ENCODE results near the gene LTB4R2. TPM values are rescaled to one million over a fixed set of nuclear protein-coding genes. Genes with fewer than 3 reads are reported as not detected.
"Not testable (repeated sequence)": the region's sequence is repeated elsewhere in the genome, so short reads cannot be mapped to it uniquely, and the experiment has no call there.

The LTB4R2 gene
- total RNA-seq, 2 experiments from 2014 or later: 9.6 to 12.0 TPM

DNA sequence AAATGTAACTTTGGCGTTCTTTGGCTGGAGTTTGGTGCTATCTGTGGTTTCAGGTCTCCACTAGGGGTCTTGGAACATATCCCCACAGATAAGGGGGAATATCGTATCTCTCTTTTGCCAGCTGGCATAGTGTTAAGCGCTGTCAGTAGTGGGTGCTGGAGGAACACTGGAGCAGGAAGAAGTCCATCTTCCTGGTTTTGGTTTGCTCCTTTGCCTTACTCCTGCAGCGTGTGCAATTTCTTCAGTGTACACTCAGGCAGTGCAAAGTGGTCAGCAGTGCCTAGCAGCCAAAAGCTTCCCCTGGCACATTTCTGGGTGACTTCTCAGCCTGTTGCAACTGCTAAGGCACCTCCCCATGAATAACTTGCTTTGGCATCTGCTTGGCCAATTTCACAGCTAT lies 41.6 kb downstream of the LTB4R2 start:
- ATAC-seq (no peak), DNase-seq (no peak)
- ChIA-PET POLR2A (no interaction called here), CTCF (interaction anchor here (0.8 to 3.1 kb wide), 8 partner anchors 11 to 85 kb away, joined by 3 to 15 read pairs (median 4); partner anchors contain the start of genes CIDEB and RIPK3)
- Mint-ChIP-seq H3K4me1 (ENCODE audit: low read depth) (peaks cover 3% of the 10 kb centered on the region), H3K36me3 (ENCODE audit: low read depth) (no peaks in the 10 kb centered on the region), H3K27ac (no peak overlapping the region), H3K27me3 (peaks cover 35% of the 10 kb centered on the region), H3K4me3 (no peak overlapping the region), H3K9me3 (no peaks in the 10 kb centered on the region)
- intact Hi-C loops (cut with micrococcal nuclease): no loop called here
- TF ChIP-seq, protein P1, sequence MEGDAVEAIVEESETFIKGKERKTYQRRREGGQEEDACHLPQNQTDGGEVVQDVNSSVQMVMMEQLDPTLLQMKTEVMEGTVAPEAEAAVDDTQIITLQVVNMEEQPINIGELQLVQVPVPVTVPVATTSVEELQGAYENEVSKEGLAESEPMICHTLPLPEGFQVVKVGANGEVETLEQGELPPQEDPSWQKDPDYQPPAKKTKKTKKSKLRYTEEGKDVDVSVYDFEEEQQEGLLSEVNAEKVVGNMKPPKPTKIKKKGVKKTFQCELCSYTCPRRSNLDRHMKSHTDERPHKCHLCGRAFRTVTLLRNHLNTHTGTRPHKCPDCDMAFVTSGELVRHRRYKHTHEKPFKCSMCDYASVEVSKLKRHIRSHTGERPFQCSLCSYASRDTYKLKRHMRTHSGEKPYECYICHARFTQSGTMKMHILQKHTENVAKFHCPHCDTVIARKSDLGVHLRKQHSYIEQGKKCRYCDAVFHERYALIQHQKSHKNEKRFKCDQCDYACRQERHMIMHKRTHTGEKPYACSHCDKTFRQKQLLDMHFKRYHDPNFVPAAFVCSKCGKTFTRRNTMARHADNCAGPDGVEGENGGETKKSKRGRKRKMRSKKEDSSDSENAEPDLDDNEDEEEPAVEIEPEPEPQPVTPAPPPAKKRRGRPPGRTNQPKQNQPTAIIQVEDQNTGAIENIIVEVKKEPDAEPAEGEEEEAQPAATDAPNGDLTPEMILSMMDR (IDR thresholded peaks at IDR 0.05): no peak

DNA sequence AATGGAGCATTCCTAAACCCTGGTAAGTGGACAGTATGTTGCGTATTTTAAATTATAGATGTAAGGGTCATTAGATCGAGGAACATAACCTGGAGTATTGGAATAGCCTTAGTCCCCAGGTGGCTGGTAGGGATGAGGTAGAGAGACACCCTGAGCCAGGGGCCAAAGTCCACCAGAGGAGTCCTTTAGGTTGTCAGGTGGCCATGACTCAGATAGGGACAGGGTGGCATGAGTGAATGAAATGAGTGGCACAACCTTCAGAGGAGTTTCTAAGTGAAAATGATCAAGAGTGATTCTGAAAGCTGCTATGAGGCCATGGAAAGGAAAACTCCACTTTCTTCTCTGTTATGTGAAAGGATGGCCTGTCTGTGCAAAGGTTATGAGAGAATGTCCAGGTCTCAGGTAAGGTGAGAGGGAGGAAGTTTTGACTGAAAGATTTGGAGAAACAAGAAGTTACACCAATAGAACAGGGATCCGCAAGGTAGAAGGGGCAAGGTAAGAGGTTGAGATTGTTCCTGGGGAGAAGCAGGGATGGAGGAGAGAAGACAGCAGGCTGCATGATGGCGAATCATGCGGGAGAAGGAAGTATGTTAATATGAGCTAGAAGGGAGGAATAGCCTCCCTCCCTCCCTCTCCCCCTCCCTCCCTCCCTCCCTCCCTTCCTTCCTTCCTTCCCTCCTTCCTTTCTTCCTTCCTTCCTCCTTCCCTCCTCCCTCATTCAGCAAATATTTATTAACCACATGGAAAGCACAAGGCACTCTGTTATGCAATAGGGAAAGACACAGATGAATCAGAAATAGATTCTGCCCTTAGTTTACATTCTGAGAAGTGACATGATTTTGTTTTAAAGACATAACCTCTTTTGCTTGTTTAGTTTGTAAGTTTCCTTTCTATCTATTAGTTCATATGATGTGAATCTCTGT lies 43.9 kb downstream of the LTB4R2 start:
- no peak for ATAC-seq
- TF ChIP-seq, protein P1 (IDR thresholded peaks at IDR 0.05): no peak
- CTCF ChIA-PET: interaction anchor here (1.7 to 3.1 kb wide), 2 partner anchors 20 to 77 kb away, joined by 5 to 15 read pairs; no protein-coding TSS in a partner anchor

DNA sequence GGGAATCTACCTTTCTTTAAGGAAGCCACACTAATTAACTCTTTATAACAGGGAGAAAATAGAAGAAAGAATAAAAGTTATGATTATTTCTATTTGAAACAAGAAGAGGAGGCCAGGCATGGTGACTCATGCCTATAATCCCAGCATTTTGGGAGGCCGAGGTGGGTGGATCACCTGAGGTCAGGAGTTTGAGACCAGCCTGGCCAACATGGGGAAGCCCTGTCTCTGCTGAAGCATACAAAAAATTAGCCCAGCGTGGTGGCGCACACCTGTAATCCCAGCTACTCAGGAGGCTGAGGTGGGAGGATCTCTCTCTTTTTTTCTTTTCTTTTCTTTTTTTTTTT lies 44.5 kb downstream of the LTB4R2 start:
- H3K36me3 Mint-ChIP-seq (ENCODE audit: low read depth); H3K9me3 Mint-ChIP-seq; ATAC-seq; DNase-seq; H3K27ac Mint-ChIP-seq; POLR2A ChIA-PET; H3K4me1 Mint-ChIP-seq (ENCODE audit: low read depth); H3K4me3 Mint-ChIP-seq; intact Hi-C loops (cut with micrococcal nuclease): not testable (repeated sequence)
- CTCF ChIA-PET: interaction anchor here (1.7 kb wide), 1 partner anchor 77 kb away, joined by 5 read pairs; no protein-coding TSS in a partner anchor
- peaks cover 28% of the 10 kb centered on the region for H3K27me3 Mint-ChIP-seq

More for the DNA sequence above, 43.9 kb downstream of the LTB4R2 start:
- Mint-ChIP-seq H3K27me3 (peaks cover 30% of the 10 kb centered on the region), H3K36me3 (ENCODE audit: low read depth) (no peaks in the 10 kb centered on the region), H3K27ac (no peak overlapping the region), H3K4me3 (no peak overlapping the region), H3K4me1 (ENCODE audit: low read depth) (peaks cover 3% of the 10 kb centered on the region), H3K9me3 (no peaks in the 10 kb centered on the region)
- no peak for DNase-seq
- POLR2A ChIA-PET: no interaction called here
- intact Hi-C loops (cut with micrococcal nuclease): no loop called here

DNA sequence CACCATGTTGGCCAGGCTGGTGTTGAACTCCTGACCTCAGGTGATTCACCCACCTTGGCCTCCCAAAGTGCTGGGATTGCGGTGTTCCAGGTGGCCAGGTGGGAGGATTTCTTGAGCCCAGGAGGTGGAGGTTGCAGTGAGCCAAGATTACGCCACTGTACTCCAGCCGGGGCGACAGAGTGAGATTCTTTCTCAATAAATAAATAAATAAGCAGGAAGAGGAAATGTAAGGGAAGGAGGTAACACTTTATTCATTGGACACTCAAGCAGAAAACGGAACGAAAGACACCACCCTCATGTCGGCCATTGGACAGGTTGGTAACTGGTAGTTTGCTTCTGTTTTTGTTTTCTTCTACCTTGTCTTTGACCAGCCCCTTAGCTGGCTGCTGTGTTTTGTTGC lies 45.1 kb downstream of the LTB4R2 start:
- H3K27ac Mint-ChIP-seq: no peak overlapping the region

DNA sequence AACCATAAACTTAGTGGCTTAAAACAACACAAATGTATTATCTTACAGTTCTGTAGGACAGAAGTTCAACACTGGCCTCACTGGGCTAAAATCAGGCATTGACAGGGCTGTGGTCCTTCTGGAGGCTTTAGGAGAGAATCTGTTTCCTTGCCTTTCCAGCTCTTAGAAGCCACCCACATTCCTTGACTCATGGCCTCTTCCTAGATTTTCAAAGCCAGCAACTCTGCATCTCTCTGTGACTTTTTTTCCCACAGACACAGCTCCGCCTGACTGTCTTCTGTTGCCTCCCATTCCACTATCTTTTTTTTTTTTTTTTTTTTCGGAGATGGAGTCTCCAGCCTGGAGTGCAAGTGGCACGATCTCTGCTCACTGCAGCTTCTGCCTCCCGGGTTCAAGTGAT lies 46.3 kb downstream of the LTB4R2 start:
- Mint-ChIP-seq H3K4me1 (ENCODE audit: low read depth) (peaks cover 3% of the 10 kb centered on the region), H3K9me3 (no peaks in the 10 kb centered on the region), H3K27me3 (peaks cover 22% of the 10 kb centered on the region), H3K27ac (no peak overlapping the region), H3K36me3 (ENCODE audit: low read depth) (no peaks in the 10 kb centered on the region), H3K4me3 (no peak overlapping the region)
- POLR2A ChIA-PET: no interaction called here
- TF ChIP-seq, protein P1 (IDR thresholded peaks at IDR 0.05): no peak
- intact Hi-C loops (cut with micrococcal nuclease): no loop called here
- CTCF ChIA-PET: interaction anchor here (1.0 to 7.0 kb wide), 2 partner anchors 23 to 76 kb away, joined by 5 to 47 read pairs; partner anchors contain the start of gene ADCY4
- ATAC-seq (no peak), DNase-seq (no peak)

More for the DNA sequence above, 45.1 kb downstream of the LTB4R2 start:
- ChIA-PET POLR2A (no interaction called here), CTCF (interaction anchor here (1.7 kb wide), 1 partner anchor 76 kb away, joined by 5 read pairs; no protein-coding TSS in a partner anchor)
- ATAC-seq (no peak), DNase-seq (no peak)
- no peaks in the 10 kb centered on the region for H3K9me3 Mint-ChIP-seq
- no peaks in the 10 kb centered on the region for H3K36me3 Mint-ChIP-seq (ENCODE audit: low read depth)
- TF ChIP-seq, protein P1 (IDR thresholded peaks at IDR 0.05): no peak
- H3K4me3 Mint-ChIP-seq: no peak overlapping the region
- intact Hi-C loops (cut with micrococcal nuclease): no loop called here
- peaks cover 23% of the 10 kb centered on the region for H3K27me3 Mint-ChIP-seq
- peaks cover 3% of the 10 kb centered on the region for H3K4me1 Mint-ChIP-seq (ENCODE audit: low read depth)

All from activated CD8-positive, alpha-beta T cell treated with anti-CD3 and anti-CD28 coated beads for 36 hours (primary cell).